WTC11 (cell line): Measurements from ENCODE around the gene CTTN. TPM values are rescaled to one million over a fixed set of nuclear protein-coding genes. Genes with fewer than 3 reads are reported as not detected.

Source experiments
- ATAC-seq: fragments of 200-7000 bp; cut with Tn5 transposase; 2 replicates; pipeline ENCODE4 v1.10.0; 2021; ENCODE audit warnings: mild to moderate bottlenecking, moderate library complexity
- CTCF ChIA-PET: fragments of 300-600 bp; sonication (Branson Sonifier 250); formaldehyde crosslinking; loops from one replicate; lab custom pipeline; 2021; ENCODE audit warnings: antibody characterized with exemption; lab: Charles Lee
- POLR2A ChIA-PET: fragments of 350-600 bp; sonication (Branson Sonifier 250); formaldehyde crosslinking; loops from one replicate; lab custom pipeline; 2021; ENCODE audit warnings: antibody characterized with exemption; lab: Charles Lee
- DNase-seq: peaks from one replicate; pipeline ENCODE4 v3.0.0; 2021; ENCODE audit warnings: low spot score
- H3K27ac Mint-ChIP-seq: 2 replicates; pipeline ENCODE4 v1.8.0; 2021; ENCODE audit warnings: mixed read lengths
- H3K27me3 Mint-ChIP-seq: 2 replicates; pipeline ENCODE4 v1.8.0; 2021; ENCODE audit warnings: low read depth, mild to moderate bottlenecking, moderate library complexity, mixed read lengths
- H3K36me3 Mint-ChIP-seq: 2 replicates; pipeline ENCODE4 v1.8.0; 2021; ENCODE audit warnings: mixed read lengths
- H3K4me1 Mint-ChIP-seq: 2 replicates; pipeline ENCODE4 v1.8.0; 2022; ENCODE audit warnings: mixed read lengths
- H3K4me3 Mint-ChIP-seq: 2 replicates; pipeline ENCODE4 v1.8.0; 2021; ENCODE audit warnings: mild to moderate bottlenecking, moderate library complexity, mixed read lengths
- H3K9me3 Mint-ChIP-seq: 2 replicates; pipeline ENCODE4 v1.8.0; 2021; ENCODE audit warnings: mixed read lengths
- CTCF ChIP-seq: fragments of 200-600 bp; IDR thresholded peaks from 2 replicates; pipeline ENCODE4 v1.8.0; 2022; ENCODE audit warnings: antibody characterized with exemption
- FOXP1 ChIP-seq: sonication (generic); formaldehyde crosslinking; IDR thresholded peaks from 2 replicates; pipeline ENCODE4 v1.8.0; 2022; ENCODE audit warnings: missing genetic modification reagents, mild to moderate bottlenecking, moderate library complexity, borderline replicate concordance
- GRHL2 ChIP-seq: fragments of 250-450 bp; sonication (Bioruptor Pico); IDR thresholded peaks from 2 replicates; pipeline ENCODE4 v1.8.0; 2022; ENCODE audit warnings: mild to moderate bottlenecking, moderate library complexity; ENCODE audit not compliant: insufficient replicate concordance, severe bottlenecking
- HMGA2 ChIP-seq: fragments of 250-450 bp; sonication (Bioruptor Pico); IDR thresholded peaks from 2 replicates; pipeline ENCODE4 v1.4.0; 2021; ENCODE audit warnings: mild to moderate bottlenecking, moderate library complexity
- PREB ChIP-seq: sonication (generic); formaldehyde crosslinking; IDR thresholded peaks from 2 replicates; pipeline ENCODE4 v1.8.1; 2022; ENCODE audit warnings: mild to moderate bottlenecking, missing genetic modification reagents, moderate library complexity, borderline replicate concordance
- ZNF317 ChIP-seq: sonication (generic); formaldehyde crosslinking; IDR thresholded peaks from 2 replicates; pipeline ENCODE4 v1.8.1; 2023; ENCODE audit warnings: low read depth, mild to moderate bottlenecking, moderate library complexity, missing genetic modification reagents, borderline replicate concordance
- ZNF416 ChIP-seq: fragments of 250-450 bp; sonication (Bioruptor Pico); IDR thresholded peaks from 2 replicates; pipeline ENCODE4 v1.9.0; 2021; ENCODE audit warnings: mild to moderate bottlenecking, inconsistent platforms
- ZNF425 ChIP-seq: fragments of 250-450 bp; sonication (Bioruptor Pico); conservative IDR thresholded peaks from 2 replicates; pipeline ENCODE4 v1.9.0; 2021; ENCODE audit warnings: mild to moderate bottlenecking
- ZNF532 ChIP-seq: fragments of 250-450 bp; sonication (Bioruptor Pico); IDR thresholded peaks from 2 replicates; pipeline ENCODE4 v1.9.0; 2021; ENCODE audit warnings: mild to moderate bottlenecking, borderline replicate concordance
- ZSCAN18 ChIP-seq: fragments of 250-450 bp; sonication (Bioruptor Pico); IDR thresholded peaks from 2 replicates; pipeline ENCODE4 v2.1.2; 2022; ENCODE audit warnings: mild to moderate bottlenecking, moderate library complexity
- total RNA-seq: library from RNA; stranded (reverse); gene quantifications from 3 replicates; pipeline ENCODE4 v1.2.3, GENCODE V29; 2021
- TF ChIP-seq, protein P1 (sequence below): sonication (generic); formaldehyde crosslinking; IDR thresholded peaks from 2 replicates; pipeline ENCODE4 v1.8.1; 2023; ENCODE audit warnings: mild to moderate bottlenecking, missing genetic modification reagents, moderate library complexity

The CTTN gene
- total RNA-seq, 1 experiment from 2014 or later = 281 TPM

GRCh38 chr11:70378506-70379134, 19.7 kb upstream of the CTTN start:
- peak; percentile 53 for ATAC-seq
- H3K9me3 Mint-ChIP-seq = no peaks in the 10 kb centered on the region
- ChIA-PET CTCF (interaction anchor here (0.6 to 2.2 kb wide), 4 partner anchors 11 to 23 kb away, joined by 3 to 7 read pairs (median 5); no protein-coding TSS in a partner anchor), POLR2A (interaction anchor here (0.6 kb wide), 1 partner anchor 853 kb away, joined by 4 read pairs; no protein-coding TSS in a partner anchor)
- no peak for DNase-seq
- no peaks in the 10 kb centered on the region for H3K27me3 Mint-ChIP-seq
- H3K36me3 Mint-ChIP-seq = peaks cover 52% of the 10 kb centered on the region
- peaks cover 21% of the 10 kb centered on the region for H3K4me1 Mint-ChIP-seq
- no peak overlapping the region; the same call in 1 of the 2 replicates for H3K27ac Mint-ChIP-seq
- TF ChIP-seq ZNF317 (CRISPR knock-in tag) = no peak
- TF ChIP-seq, protein P1, sequence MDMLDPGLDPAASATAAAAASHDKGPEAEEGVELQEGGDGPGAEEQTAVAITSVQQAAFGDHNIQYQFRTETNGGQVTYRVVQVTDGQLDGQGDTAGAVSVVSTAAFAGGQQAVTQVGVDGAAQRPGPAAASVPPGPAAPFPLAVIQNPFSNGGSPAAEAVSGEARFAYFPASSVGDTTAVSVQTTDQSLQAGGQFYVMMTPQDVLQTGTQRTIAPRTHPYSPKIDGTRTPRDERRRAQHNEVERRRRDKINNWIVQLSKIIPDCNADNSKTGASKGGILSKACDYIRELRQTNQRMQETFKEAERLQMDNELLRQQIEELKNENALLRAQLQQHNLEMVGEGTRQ (CRISPR knock-in tag) = peak; percentile 25; the same call in 1 of the 2 replicates
- TF ChIP-seq, all 79 proteins: peak for 1
- H3K4me3 Mint-ChIP-seq = no peak overlapping the region

DNA sequence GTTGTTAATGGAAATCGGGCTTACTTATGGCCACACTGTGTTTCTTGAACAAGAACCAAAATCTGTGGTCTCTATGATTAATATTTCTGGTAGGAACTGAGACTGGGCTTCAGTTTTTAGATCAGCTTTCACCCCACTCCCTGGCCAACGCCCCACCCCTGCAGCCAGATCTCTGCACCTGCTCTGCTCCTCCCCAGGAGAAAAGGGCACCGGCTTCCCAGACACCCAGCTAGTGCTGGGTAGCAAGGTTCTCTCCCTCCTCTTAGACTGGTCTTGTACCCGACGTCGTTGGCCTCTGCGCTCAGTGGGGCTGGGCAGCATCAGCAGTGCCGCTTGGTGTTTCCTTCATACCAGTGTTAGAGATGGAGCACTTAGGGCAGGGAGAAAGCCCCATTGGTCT, 17.0 kb upstream of the CTTN start:
- peaks cover 51% of the 10 kb centered on the region for H3K36me3 Mint-ChIP-seq
- POLR2A ChIA-PET = no interaction called here
- H3K4me3 Mint-ChIP-seq = no peak overlapping the region
- no peaks in the 10 kb centered on the region for H3K27me3 Mint-ChIP-seq
- TF ChIP-seq CTCF (no peak), ZSCAN18 (CRISPR knock-in tag) (no peak), ZNF532 (CRISPR knock-in tag) (no peak), HMGA2 (CRISPR knock-in tag) (no peak), GRHL2 (CRISPR knock-in tag) (no peak), ZNF425 (CRISPR knock-in tag) (no peak), PREB (no peak), FOXP1 (CRISPR knock-in tag) (no peak), ZNF416 (CRISPR knock-in tag) (no peak)
- no peak for ATAC-seq
- peak overlapping the region; percentile 54 for H3K27ac Mint-ChIP-seq
- peaks cover 35% of the 10 kb centered on the region for H3K4me1 Mint-ChIP-seq
- DNase-seq = no peak
- CTCF ChIA-PET = no interaction called here
- H3K9me3 Mint-ChIP-seq = no peaks in the 10 kb centered on the region
